ENCODE data around the gene HTT. TPM values are rescaled to one million over a fixed set of nuclear protein-coding genes. Genes with fewer than 3 reads are reported as not detected.
A peak's percentile ranks its signal among the peaks of the same experiment; 100 is the strongest.
"Not testable (repeated sequence)": the region's sequence is repeated elsewhere in the genome, so short reads cannot be mapped to it uniquely, and the experiment has no call there.

Gene HTT
- total RNA-seq, 1 donor from 2014 or later = 32.5 TPM

DNA sequence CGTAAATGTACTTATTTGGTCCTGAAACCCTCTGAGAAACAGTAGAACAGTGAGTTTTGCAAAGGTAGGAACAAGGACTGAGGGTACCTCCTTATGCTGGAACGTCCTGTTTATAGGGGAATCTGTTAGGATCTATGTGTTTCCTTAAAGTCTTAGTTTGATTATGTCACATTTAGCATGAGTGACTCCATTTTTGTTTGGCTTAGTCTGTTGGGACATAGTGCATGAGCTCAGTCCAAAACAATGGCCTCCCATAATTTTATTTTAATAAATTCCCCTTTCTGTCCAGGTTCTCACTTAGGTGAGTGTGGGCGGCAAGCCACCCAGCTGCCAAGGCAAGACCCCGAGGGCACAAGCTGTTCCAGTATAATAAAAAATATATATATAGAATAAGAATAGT is 27.9 kb upstream of the HTT start:
- no peak overlapping the region for H3K4me3 ChIP-seq (ENCODE audit: low read depth, low read length)
- TF ChIP-seq, protein P1, sequence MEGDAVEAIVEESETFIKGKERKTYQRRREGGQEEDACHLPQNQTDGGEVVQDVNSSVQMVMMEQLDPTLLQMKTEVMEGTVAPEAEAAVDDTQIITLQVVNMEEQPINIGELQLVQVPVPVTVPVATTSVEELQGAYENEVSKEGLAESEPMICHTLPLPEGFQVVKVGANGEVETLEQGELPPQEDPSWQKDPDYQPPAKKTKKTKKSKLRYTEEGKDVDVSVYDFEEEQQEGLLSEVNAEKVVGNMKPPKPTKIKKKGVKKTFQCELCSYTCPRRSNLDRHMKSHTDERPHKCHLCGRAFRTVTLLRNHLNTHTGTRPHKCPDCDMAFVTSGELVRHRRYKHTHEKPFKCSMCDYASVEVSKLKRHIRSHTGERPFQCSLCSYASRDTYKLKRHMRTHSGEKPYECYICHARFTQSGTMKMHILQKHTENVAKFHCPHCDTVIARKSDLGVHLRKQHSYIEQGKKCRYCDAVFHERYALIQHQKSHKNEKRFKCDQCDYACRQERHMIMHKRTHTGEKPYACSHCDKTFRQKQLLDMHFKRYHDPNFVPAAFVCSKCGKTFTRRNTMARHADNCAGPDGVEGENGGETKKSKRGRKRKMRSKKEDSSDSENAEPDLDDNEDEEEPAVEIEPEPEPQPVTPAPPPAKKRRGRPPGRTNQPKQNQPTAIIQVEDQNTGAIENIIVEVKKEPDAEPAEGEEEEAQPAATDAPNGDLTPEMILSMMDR (conservative IDR thresholded peaks at IDR 0.05; ENCODE audit: low read depth, low read length) = no peak
- no peak for DNase-seq (ENCODE audit: low read depth)

DNA sequence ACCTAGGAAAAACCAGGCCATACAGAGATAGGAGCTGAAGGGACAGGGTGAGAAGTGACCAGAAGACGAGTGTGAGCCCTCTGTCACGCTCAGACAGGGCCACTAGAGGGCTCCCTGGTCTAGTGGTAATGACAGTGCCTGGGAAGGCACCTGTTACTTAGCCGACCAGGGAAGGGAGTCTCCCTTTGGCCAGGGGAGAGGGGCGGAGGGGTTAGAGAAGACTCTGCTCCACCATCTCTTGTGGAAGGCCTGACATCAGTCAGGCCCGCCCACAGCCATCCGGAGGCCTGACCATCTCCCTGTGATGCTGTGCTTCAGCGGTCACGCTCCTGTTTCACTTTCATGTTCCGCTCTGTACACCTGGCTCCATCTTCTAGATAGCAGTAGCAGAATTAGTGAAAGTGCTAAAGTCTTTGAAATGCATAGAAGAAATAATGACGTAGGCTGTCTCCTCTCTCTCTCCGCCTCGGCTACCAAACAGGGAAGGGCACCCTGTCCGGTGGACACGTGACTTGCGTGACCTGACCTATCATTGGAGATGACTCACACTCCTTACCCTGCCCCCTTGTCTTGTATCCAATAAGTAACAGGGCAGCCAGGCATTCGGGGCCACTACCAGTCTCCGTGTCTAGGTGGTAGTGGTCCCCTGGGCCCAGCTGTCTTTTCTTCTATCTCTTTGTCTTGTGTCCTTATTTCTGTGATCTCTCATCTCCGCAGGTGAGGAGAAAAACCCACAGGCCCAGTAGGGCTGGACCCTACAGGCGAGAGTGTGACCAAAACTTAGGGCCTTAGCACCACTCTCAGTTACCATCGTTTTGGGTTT is 26.8 kb upstream of the HTT start:
- peak; percentile 22 for DNase-seq (ENCODE audit: low read depth)
- TF ChIP-seq, protein P1 (conservative IDR thresholded peaks at IDR 0.05; ENCODE audit: low read depth, low read length) = peak; percentile 75
- H3K4me3 ChIP-seq (ENCODE audit: low read depth, low read length) = peak overlapping the region; percentile 61

DNA sequence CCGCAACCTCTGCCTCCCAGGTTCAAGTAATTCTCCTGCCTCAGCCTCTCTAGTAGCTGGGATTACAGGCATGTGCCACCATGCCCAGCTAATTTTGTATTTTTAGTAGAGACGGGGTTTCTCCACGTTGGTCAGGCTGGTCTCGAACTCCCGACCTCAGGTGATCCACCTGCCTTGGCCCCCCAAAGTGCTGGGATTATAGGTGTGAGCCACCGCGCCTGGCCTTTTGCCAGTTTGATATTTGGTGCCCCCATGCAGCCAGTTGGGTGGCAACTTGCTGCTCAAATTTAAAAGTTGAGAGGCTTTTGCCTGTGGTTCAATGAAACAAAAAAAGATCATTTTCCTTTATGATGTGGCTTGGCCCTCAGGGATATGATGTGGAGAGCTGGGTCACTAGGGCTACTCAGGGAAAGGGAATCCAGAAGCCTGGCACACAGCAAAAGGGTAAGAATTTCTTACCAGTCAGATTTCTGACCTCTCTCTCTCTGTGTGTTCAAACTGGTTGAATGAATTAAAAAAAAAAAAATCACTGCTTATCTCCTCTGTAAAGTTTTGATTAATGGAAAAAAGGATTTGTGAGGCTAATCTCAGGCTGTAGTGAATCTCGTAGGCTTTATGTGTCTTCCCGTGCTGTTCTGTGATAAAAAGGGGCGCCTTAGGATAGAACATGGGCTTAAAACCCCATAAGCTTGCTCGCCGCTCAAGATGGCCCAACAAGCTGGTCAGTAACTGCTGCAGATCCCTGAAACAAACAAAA is 23.2 kb upstream of the HTT start:
- not testable (repeated sequence) for H3K4me3 ChIP-seq (ENCODE audit: low read depth, low read length); DNase-seq (ENCODE audit: low read depth)

DNA sequence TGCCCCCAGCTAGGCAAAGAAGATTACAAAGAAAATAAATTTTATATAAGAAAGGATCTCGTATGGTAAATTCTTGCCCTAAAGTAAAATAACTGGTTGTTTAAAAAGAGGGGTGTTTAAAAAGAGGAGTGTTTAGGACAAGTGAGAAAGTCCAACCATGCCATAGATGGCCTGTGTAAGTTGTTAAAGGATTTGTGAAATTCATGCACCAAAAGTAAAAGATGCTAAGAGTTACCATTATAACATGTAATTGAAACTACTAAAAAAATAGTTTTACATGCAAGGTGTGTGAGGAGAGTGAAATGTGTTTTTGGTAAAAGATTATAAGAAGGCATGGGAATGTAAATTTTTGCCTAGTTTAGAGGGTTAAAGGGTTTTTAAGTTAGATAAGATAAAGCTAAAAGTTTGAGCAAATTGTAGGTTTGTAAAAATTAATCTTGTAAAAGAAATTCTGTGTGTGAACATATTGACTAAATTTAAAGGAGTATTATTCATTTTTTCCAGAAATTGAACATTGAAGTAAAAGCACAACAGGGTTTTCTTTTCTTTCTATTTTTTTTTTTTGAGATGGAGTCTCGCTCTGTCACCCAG is 20.2 kb upstream of the HTT start:
- TF ChIP-seq, protein P1 (conservative IDR thresholded peaks at IDR 0.05; ENCODE audit: low read depth, low read length) = no peak

DNA sequence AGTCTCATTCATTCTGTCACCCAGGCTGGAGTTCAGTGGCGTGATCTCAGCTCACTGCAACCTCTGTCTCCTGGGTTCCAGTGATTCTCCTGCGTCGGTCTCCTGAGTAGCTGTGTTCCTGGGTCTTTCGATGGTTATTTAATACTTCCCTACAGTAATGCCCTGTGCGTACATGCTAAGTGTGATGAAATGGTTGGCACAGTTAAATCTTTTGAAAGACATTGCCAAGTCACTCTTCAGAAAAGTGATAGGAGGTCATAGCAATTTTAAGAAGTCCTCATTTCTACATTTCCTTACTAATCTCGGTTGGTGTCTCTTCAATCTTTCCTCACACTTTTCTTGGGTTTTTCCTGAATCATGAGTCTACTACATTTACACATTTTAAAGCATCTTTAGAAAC is 14.5 kb upstream of the HTT start:
- DNase-seq (ENCODE audit: low read depth) = no peak
- no peak overlapping the region for H3K4me3 ChIP-seq (ENCODE audit: low read depth, low read length)
- TF ChIP-seq, protein P1 (conservative IDR thresholded peaks at IDR 0.05; ENCODE audit: low read depth, low read length) = no peak

More for the DNA sequence above, 20.2 kb upstream of the HTT start:
- no peak for DNase-seq (ENCODE audit: low read depth)
- H3K4me3 ChIP-seq (ENCODE audit: low read depth, low read length) = no peak overlapping the region

DNA sequence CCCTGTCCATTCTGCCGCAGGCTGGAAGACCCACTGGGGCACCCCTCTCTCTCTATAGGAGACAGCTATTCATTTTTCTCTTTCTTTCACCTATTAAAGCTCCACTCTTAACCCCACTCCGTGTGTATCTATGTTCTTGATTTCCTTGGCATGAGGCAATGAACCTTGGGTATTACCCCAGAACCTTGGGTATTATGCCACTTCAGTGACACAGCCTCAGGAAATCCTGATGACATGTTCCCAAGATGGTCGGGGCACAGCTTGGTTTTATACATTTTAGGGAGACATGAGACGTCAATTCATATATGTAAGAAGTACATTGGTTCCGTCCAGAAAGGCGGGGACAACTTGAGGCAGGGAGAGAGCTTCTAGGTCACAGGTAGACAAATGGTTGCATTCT is 13.5 kb upstream of the HTT start:
- no peak overlapping the region for H3K4me3 ChIP-seq (ENCODE audit: low read depth, low read length)
- DNase-seq (ENCODE audit: low read depth) = no peak
- TF ChIP-seq, protein P1 (conservative IDR thresholded peaks at IDR 0.05; ENCODE audit: low read depth, low read length) = no peak

DNA sequence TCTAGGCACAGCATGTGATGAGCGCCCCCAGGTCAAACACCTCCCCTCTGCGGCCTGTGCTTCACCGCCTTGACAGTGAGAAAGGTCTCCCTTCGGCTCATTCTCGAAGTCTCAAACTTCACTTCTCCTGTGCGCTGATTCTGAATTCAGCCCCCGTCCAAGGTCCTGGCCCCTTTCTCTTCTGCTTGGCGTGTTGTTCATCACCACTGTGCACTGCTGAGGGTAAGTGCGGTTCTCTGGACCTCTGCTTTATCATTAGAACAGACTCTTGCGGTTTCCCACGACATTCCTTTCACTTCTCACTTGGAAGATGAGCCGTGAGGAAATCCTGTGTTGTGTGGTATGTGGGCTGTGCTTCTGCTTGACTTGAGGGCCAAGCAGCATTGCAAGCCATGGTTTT is 12.0 kb upstream of the HTT start:
- no peak for DNase-seq (ENCODE audit: low read depth)
- TF ChIP-seq, protein P1 (conservative IDR thresholded peaks at IDR 0.05; ENCODE audit: low read depth, low read length) = no peak
- H3K4me3 ChIP-seq (ENCODE audit: low read depth, low read length) = no peak overlapping the region

Measured in epithelial cell of proximal tubule (primary cell).